ENCODE data around the gene RAC3. TPM values are rescaled to one million over a fixed set of nuclear protein-coding genes. Genes with fewer than 3 reads are reported as not detected.

RAC3 gene
- total RNA-seq, 6 experiments from 2014 or later, result 4.3 to 8.5 (median 5.6) TPM

DNA sequence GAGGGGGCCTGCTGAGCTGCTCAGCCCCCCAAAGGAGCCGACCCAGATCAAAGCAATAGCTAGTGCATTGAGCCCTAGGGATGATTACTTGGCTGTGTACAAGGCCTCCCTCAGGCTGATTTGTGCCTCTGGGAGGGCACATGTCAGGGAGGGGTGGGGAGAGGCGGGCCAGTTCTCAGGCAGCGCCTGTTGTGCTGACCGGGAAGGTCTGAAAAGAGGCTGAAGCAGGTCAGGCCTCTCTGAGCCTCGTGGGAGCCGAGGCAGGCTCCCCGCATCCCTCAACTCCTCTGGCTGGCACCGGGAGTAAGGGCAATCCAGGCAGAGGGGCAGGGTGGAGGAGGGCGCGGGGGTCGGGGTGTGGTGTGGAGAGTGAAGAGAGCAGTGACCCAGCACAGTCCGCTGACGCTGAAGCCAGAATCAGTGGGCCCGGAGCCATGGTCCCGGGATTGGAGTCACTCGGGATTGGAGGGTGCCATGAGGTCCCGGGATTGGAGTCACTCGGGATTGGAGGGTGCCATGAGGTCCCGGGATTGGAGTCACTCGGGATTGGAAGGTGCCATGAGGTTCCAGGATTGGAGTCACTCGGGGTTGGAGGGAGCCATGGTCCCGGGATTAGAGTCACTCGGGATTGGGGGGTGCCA is 3.0 kb downstream of the RAC3 start:
- no peak for TF ChIP-seq CTCF (IDR thresholded peaks at IDR 0.05)

GRCh38 chr17:82035488-82035887 is 4.0 kb downstream of the RAC3 start:
- Mint-ChIP-seq H3K27ac (no peak overlapping the region), H3K36me3 (ENCODE audit: low read depth) (peaks cover 6% of the 10 kb centered on the region; the same call in 1 of the 2 replicates), H3K27me3 (ENCODE audit: insufficient read depth) (no peaks in the 10 kb centered on the region), H3K4me3 (no peak overlapping the region), H3K9me3 (no peaks in the 10 kb centered on the region), H3K4me1 (ENCODE audit: low read depth) (peaks cover 7% of the 10 kb centered on the region)
- DNase-seq, result no peak
- TF ChIP-seq CTCF (IDR thresholded peaks at IDR 0.05), result no peak

More for the DNA sequence above, 3.0 kb downstream of the RAC3 start:
- no peak overlapping the region for H3K4me3 Mint-ChIP-seq
- H3K4me1 Mint-ChIP-seq (ENCODE audit: low read depth), result peaks cover 7% of the 10 kb centered on the region
- H3K36me3 Mint-ChIP-seq (ENCODE audit: low read depth), result peaks cover 6% of the 10 kb centered on the region; the same call in 1 of the 2 replicates
- DNase-seq, result no peak
- H3K27me3 Mint-ChIP-seq (ENCODE audit: insufficient read depth), result peaks cover 2% of the 10 kb centered on the region; the same call in 1 of the 2 replicates
- H3K9me3 Mint-ChIP-seq, result no peaks in the 10 kb centered on the region
- H3K27ac Mint-ChIP-seq, result no peak overlapping the region

- no peaks in the 10 kb centered on the region for H3K9me3 Mint-ChIP-seq
- H3K4me1 Mint-ChIP-seq (ENCODE audit: low read depth), result peaks cover 10% of the 10 kb centered on the region
- H3K4me3 Mint-ChIP-seq, result peak overlapping the region; percentile 86
- TF ChIP-seq CTCF (IDR thresholded peaks at IDR 0.05), result no peak
- DNase-seq, result no peak
- H3K36me3 Mint-ChIP-seq (ENCODE audit: low read depth), result peaks cover 6% of the 10 kb centered on the region; the same call in 1 of the 2 replicates
- H3K27ac Mint-ChIP-seq, result no peak overlapping the region
- no peaks in the 10 kb centered on the region for H3K27me3 Mint-ChIP-seq (ENCODE audit: insufficient read depth)
Measured at GRCh38 chr17:82035956-82036633, 4.6 kb downstream of the RAC3 start.

DNA sequence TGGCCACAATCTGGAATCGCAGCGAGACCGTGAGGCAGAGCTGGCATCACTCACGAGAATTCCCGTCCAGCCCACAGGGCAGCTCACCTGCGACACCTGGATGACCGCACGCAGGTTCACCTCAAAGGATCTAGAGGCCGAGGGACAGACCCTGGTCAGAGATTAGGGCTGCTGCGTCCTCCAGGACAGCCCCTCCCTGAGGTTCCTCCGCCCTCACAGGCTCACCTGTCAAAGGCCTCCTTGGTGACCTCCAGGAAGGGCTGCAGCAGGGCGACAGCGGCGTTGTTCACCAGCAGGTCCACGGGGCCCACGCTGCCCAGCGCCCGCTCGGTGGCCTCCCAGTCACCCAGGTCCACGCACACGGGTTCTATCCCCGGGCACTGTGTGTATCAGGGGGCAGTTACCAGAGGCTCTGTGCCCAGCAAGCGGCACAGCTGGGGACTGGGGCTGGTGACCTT is 5.2 kb downstream of the RAC3 start:
- Mint-ChIP-seq H3K9me3 (no peaks in the 10 kb centered on the region), H3K36me3 (ENCODE audit: low read depth) (peaks cover 6% of the 10 kb centered on the region; the same call in 1 of the 2 replicates), H3K27ac (no peak overlapping the region), H3K4me1 (ENCODE audit: low read depth) (peaks cover 16% of the 10 kb centered on the region), H3K4me3 (peak overlapping the region; percentile 86), H3K27me3 (ENCODE audit: insufficient read depth) (no peaks in the 10 kb centered on the region; the same call in 1 of the 2 replicates)
- TF ChIP-seq CTCF (IDR thresholded peaks at IDR 0.05), result no peak
- no peak for DNase-seq

DNA sequence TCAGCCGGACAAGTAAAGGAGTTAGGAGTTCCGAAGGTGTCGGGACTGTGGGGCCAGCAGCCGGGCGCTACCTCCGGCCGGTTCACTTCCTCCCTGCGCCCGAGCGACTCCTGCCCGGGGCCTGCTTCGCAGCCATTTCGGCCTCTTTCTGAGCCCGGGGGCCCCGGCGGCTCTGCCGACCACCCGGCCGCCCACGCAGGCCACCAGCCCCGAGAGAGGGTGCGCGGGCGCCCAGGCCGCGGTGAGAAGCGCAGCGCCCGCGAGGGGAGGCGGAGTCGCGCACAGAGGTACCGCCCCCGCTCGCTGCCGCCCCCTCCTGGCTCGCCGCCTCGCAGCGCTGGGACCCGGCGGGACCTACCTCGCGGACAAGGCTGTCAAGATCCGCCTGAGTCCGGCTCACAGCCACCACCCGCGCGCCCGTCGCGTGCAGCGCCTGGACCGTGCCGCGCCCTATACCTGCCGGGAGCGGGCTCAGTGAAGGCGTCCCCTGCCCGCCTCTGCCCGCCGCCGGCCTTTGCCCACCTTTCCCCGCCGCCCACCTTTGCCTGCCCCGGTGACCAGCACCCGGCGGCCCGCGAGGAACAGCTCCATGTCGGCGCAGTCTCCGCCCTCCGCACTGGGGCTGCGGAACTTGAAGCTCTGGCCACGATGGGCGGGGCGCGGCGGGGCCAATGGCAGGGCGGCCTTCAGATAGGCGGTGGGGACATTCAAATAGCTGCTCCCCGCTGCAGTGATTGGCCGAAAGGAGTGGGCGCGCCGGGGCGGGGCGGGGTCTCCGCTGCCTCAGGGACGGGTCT is 5.8 kb downstream of the RAC3 start, which contains the start of gene DCXR:
Gene DCXR (minus strand): TSS at position 606 of the 797 bp plus-strand sequence. CDS start 15 bp downstream, at position 591.
- Mint-ChIP-seq H3K9me3 (no peaks in the 10 kb centered on the region), H3K36me3 (ENCODE audit: low read depth) (peaks cover 6% of the 10 kb centered on the region; the same call in 1 of the 2 replicates), H3K27me3 (ENCODE audit: insufficient read depth) (no peaks in the 10 kb centered on the region; the same call in 1 of the 2 replicates), H3K4me1 (ENCODE audit: low read depth) (peaks cover 17% of the 10 kb centered on the region), H3K4me3 (peak within 1 kb of the TSS; percentile 86), H3K27ac (peak within 1 kb of the TSS; percentile 93)
- peak; percentile 89 for TF ChIP-seq CTCF (IDR thresholded peaks at IDR 0.05)
- peak; percentile 89 for DNase-seq
